ENCODE measurements around the gene TP53AIP1.
A peak's percentile ranks its signal among the peaks of the same experiment; 100 is the strongest.

Gene TP53AIP1

DNA sequence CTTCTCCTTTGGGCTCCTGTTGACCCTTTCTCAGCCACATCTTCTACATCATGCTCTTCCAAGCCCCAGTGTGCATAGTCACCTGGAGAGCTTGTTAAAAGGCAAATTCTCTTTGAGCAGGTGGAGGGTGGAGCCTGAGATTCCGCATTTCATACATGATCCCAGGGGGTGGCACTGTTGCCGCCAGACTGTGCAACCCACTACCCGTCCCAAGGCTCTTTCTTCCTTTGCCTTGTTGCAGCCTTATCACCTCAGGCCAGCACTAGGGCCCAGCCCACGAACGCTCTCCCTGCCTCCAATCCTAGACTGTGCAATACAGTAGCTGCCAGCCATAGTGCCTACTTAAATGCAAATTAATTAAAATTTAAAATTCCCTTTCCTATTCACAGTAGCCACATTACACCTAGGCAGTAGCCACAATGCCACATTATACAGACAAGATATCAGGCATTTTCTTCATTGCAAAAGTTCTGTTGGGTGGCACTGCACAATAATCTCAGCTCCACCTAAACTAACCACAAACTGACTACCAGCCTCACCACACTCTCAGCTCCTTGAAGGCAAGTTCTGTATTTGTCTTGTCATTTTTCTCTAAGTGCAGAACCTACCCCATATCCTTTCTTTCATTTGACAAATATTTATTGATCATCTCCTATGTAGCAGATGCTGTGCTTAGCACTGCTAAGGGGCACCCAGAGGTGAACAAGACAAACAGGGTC, 56.1 kb downstream of the TP53AIP1 start:
- peak; percentile 49 for DNase-seq
